Upper lobe of left lung (tissue), 6 donors: ENCODE results near the gene ZBED1. TPM values are rescaled to one million over a fixed set of nuclear protein-coding genes. Genes with fewer than 3 reads are reported as not detected.

ENCODE experiments used
- ATAC-seq, 2 donors: fragments of 200-7000 bp; cut with Tn5 transposase; one replicate each; pipeline ENCODE4 v1.9.1; 2022; ENCODE audit warnings: mild to moderate bottlenecking in 2 of 2, moderate library complexity in 2 of 2; ENCODE audit not compliant: low FRiP score in 2 of 2
- DNase-seq, 2 donors: peaks; one replicate each; pipeline ENCODE4 v3.0.0-alpha.2; 2019 to 2020
- H3K27ac ChIP-seq, 4 donors: fragments of 200-600 bp; sonication (generic); one replicate each; pipeline ENCODE4 v1.5.1; 2016 to 2019
- H3K27me3 ChIP-seq, 4 donors: fragments of 200-600 bp; sonication (generic); one replicate each; pipeline ENCODE4 v1.5.1; 2017 to 2019
- H3K36me3 ChIP-seq, 4 donors: fragments of 200-600 bp; sonication (generic); one replicate each; pipeline ENCODE4 v1.5.1; 2016 to 2019
- H3K4me1 ChIP-seq, 4 donors: fragments of 200-600 bp; sonication (generic); one replicate each; pipeline ENCODE4 v1.5.1; 2018 to 2019
- H3K4me3 ChIP-seq, 4 donors: fragments of 200-600 bp; sonication (generic); one replicate each; pipeline ENCODE4 v1.5.1; 2017 to 2019; ENCODE audit warnings: mild to moderate bottlenecking in 2 of 4, moderate library complexity in 1 of 4
- H3K9me3 ChIP-seq, 4 donors: fragments of 200-600 bp; sonication (generic); one replicate each; pipeline ENCODE4 v1.5.1; 2018 to 2019
- EP300 ChIP-seq, 4 donors: sonication (generic); formaldehyde crosslinking; IDR thresholded peaks; one replicate each; pipeline ENCODE4 v1.5.1; 2017; ENCODE audit warnings: antibody characterized with exemption in 4 of 4, control low read depth in 2 of 4
- POLR2A ChIP-seq, 4 donors: fragments of 450-650 bp; IDR thresholded peaks; one replicate each; pipeline ENCODE4 v1.5.1; 2016 to 2017; ENCODE audit warnings: antibody characterized with exemption in 4 of 4, mild to moderate bottlenecking in 2 of 4
- POLR2AphosphoS5 ChIP-seq, 2 donors: sonication (generic); formaldehyde crosslinking; IDR thresholded peaks; one replicate each; pipeline ENCODE4 v1.5.1; 2017; ENCODE audit warnings: antibody characterized with exemption in 2 of 2
- WGBS, 2 donors: methylation state at CpG; one replicate each; pipeline ENCODE4 v1.1.5; 2017 to 2018; 5-methylcytosine and 5-hydroxymethylcytosine counted together
- total RNA-seq, 6 donors: library from RNA; depleted of rRNA in 4 of 6; stranded (reverse); fragments of >200 nt in 4 of 6; gene quantifications; one replicate each; pipeline versions ENCODE4 v1.1.0 to v1.2.1, GENCODE V29; 2016 to 2021
- TF ChIP-seq, protein P1 (sequence below), 6 experiments: fragments of 450-650 bp in 4 of 6; fragments of 200-600 bp in 2 of 6; sonication (generic) in 2 of 6; IDR thresholded peaks; one replicate each; pipeline ENCODE4 v1.5.1; 2016 to 2019; ENCODE audit warnings: antibody characterized with exemption in 6 of 6
- donor health status: DM: no; HTN: no; CAD: no; lungs with moderate emphysema.
- donor health status: DM: no; HTN: yes; CAD: no; lungs with severe emphysema.

Gene ZBED1
- total RNA-seq, 6 donors from 2014 or later = 33.2 to 48.7 (median 41.6) TPM

DNA sequence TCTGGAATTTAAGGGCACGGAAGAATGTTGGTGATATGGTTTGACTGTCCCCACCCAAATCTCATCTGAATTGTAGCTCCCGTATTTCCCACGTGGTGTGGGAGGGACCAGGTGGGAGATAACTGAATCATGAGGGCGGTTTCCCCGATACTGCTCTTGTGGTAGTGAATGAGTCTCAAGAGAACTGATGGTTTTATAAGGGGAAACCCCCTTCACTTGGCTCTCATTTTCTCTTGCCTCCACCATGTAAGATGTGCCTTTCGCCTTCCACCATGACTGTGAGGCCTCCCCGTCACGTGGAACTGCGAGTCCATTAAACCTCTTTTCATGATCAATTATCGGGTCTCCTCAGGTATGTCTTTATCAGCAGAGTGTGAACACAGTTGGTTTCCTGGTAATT, 25.6 kb upstream of the ZBED1 start:
- H3K36me3 ChIP-seq = no peaks in the 10 kb centered on the region
- no peak for TF ChIP-seq POLR2AphosphoS5 (IDR thresholded peaks at IDR 0.05)
- no peak for TF ChIP-seq EP300 (IDR thresholded peaks at IDR 0.05)
- TF ChIP-seq, protein P1, sequence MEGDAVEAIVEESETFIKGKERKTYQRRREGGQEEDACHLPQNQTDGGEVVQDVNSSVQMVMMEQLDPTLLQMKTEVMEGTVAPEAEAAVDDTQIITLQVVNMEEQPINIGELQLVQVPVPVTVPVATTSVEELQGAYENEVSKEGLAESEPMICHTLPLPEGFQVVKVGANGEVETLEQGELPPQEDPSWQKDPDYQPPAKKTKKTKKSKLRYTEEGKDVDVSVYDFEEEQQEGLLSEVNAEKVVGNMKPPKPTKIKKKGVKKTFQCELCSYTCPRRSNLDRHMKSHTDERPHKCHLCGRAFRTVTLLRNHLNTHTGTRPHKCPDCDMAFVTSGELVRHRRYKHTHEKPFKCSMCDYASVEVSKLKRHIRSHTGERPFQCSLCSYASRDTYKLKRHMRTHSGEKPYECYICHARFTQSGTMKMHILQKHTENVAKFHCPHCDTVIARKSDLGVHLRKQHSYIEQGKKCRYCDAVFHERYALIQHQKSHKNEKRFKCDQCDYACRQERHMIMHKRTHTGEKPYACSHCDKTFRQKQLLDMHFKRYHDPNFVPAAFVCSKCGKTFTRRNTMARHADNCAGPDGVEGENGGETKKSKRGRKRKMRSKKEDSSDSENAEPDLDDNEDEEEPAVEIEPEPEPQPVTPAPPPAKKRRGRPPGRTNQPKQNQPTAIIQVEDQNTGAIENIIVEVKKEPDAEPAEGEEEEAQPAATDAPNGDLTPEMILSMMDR (IDR thresholded peaks at IDR 0.05) = no peak
- no peak for TF ChIP-seq POLR2A (IDR thresholded peaks at IDR 0.05)
- DNase-seq = no peak
- 86 to 89% methylated on average over 10 of the region's 10 CpGs for WGBS, 2 donors
- no peaks in the 10 kb centered on the region for H3K9me3 ChIP-seq
- H3K4me3 ChIP-seq = no peak overlapping the region
- H3K27me3 ChIP-seq = no peaks in the 10 kb centered on the region
- H3K4me1 ChIP-seq = no peaks in the 10 kb centered on the region
- no peak for ATAC-seq
- no peak overlapping the region for H3K27ac ChIP-seq

DNA sequence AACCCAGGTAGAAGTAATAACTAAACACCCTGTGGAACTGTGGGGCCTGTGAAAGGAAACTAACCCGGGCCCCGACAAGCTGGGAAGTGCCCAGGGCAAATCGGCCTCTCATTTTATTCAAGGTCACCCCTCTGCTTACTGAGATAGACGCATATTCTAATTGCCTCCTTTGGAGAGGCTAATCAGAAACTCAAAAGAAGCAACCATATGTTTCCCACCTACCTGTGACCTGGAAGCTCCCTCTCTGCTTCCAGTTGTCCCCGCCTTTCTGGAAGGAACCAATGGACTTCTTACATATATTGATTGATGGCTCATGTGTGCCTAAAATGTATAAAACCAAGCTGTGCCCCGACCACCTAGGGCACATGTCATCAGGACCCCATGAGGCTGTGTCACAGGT, 23.1 kb upstream of the ZBED1 start:
- no peak for DNase-seq
- H3K27ac ChIP-seq = no peak overlapping the region
- no peaks in the 10 kb centered on the region for H3K36me3 ChIP-seq
- H3K4me1 ChIP-seq = no peaks in the 10 kb centered on the region
- 72 to 76% methylated on average over 6 of the region's 6 CpGs for WGBS, 2 donors
- TF ChIP-seq, protein P1 (IDR thresholded peaks at IDR 0.05) = no peak
- TF ChIP-seq POLR2A (IDR thresholded peaks at IDR 0.05) (no peak), EP300 (IDR thresholded peaks at IDR 0.05) (no peak), POLR2AphosphoS5 (IDR thresholded peaks at IDR 0.05) (no peak)
- no peaks in the 10 kb centered on the region for H3K27me3 ChIP-seq
- no peak for ATAC-seq
- H3K9me3 ChIP-seq = no peaks in the 10 kb centered on the region
- no peak overlapping the region for H3K4me3 ChIP-seq

DNA sequence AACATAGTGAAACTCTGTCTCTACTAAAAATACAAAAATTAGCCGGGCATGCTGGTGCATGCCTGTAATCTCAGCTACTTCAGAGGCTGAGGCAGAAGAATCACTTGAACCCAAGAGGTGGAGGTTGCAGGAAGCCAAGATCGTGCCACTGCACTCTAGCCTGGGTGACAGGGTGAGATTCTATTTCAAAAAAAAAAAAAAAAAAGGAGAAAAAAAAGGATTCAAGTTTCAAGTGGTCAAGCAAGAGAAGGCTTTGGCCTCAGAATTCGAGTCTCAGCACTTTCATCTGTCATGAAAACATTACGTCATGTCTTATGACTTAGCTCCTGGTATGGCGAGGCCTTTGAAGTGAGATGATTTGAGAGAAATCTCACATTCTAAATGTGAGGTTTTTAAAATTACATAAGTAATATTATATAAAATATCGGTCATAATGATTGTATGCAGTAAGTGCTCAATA, 21.2 kb upstream of the ZBED1 start:
- no peaks in the 10 kb centered on the region for H3K27me3 ChIP-seq
- DNase-seq (no peak), ATAC-seq (peak in 1 of 2 donors; percentile 56)
- no peaks in the 10 kb centered on the region for H3K4me1 ChIP-seq
- no peaks in the 10 kb centered on the region for H3K9me3 ChIP-seq
- H3K27ac ChIP-seq = peak overlapping the region in 1 of 4 donors; percentile 35
- no peak overlapping the region for H3K4me3 ChIP-seq
- 67 to 70% methylated on average over 6 of the region's 6 CpGs for WGBS, 2 donors
- H3K36me3 ChIP-seq = no peaks in the 10 kb centered on the region
- TF ChIP-seq POLR2A (IDR thresholded peaks at IDR 0.05) (no peak), EP300 (IDR thresholded peaks at IDR 0.05) (no peak), POLR2AphosphoS5 (IDR thresholded peaks at IDR 0.05) (no peak)
- TF ChIP-seq, protein P1 (IDR thresholded peaks at IDR 0.05) = no peak

DNA sequence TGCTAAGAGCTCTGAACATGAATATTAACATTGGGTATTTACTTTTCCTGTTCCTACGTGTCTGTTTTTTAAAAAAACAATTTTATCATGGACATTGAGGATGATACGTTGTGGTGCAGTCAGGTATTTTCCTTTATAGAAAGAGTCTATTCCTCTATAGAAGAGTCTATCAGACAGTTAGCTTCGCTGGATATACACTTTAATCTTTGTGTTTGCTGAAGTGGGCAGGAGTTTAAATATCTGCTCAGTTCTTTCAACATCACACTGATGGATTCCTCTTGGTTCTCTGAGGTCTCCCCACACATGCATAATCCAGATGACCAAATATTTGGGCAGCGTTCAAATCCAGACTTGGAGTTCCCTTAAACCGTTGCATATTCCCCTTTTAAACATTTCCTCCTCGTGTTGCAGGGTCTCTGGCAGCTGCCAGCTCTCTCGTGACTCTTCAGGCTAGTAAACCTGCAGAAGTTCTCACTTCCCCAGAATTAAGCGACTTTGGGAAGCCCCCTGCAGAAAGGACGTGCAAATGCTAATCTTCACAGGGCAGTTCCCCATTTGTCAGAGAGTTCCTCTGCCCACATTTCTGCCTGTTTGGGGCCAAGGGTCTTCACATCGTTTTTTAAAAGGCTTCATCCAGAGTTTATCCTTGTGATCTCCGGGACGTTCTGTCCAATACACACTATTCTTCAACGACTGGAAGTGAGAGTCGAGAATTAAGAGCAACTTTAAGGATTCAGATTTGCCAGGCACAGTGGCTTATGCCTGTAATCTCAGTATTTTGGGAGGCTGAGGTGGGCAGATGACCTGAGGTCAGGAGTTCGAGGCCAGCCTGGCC, 20.5 kb upstream of the ZBED1 start:
- DNase-seq (no peak), ATAC-seq (peak in 1 of 2 donors; percentile 66)
- H3K9me3 ChIP-seq = no peaks in the 10 kb centered on the region
- no peaks in the 10 kb centered on the region for H3K27me3 ChIP-seq
- no peaks in the 10 kb centered on the region for H3K4me1 ChIP-seq
- TF ChIP-seq, protein P1 (IDR thresholded peaks at IDR 0.05) = no peak
- TF ChIP-seq POLR2AphosphoS5 (IDR thresholded peaks at IDR 0.05) (no peak), EP300 (IDR thresholded peaks at IDR 0.05) (no peak), POLR2A (IDR thresholded peaks at IDR 0.05) (no peak)
- 35% methylated on average over 15 of the region's 15 CpGs for WGBS, 2 donors
- H3K27ac ChIP-seq = peak overlapping the region in 1 of 4 donors; percentile 35
- no peak overlapping the region for H3K4me3 ChIP-seq
- H3K36me3 ChIP-seq = no peaks in the 10 kb centered on the region
